ENCODE measurements around the gene USP15. TPM values are rescaled to one million over a fixed set of nuclear protein-coding genes. Genes with fewer than 3 reads are reported as not detected.
"Not testable (repeated sequence)": the region's sequence is repeated elsewhere in the genome, so short reads cannot be mapped to it uniquely, and the experiment has no call there.

USP15 gene
- total and polyA plus RNA-seq, 2 of the 8 experiments (the other 6 are each of a cell fraction or from before 2014, with no cell fraction given), result 12.7 to 38.6 TPM

DNA sequence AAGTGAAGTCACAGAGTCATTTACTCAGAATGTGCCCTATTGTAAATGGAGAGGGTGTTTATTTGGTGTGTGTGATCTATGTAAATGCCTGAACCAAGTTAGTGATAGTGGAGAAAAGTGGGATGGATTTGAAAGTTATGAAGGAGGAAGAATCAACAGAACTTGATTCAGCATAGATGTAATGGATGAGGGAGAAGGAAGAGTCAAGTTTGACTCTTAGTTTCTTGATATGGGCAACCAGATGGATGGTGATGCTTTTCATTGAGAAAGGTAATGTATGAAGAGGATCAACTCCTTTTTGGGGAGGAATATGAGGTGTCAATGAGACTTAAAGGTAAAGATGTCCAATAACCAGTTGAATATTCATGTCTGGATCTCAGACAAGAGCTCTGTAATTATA, 199.8 kb downstream of the USP15 start:
- Histone ChIP-seq H3K79me2 (ENCODE audit: control insufficient read depth in 1 of 2, insufficient read depth in 2 of 2, low read length in 2 of 2) (no peaks in the 10 kb centered on the region), H3K4ac (replicated peaks; ENCODE audit: insufficient read length, low read depth, low read length) (no peak overlapping the region), H3K18ac (ENCODE audit: extremely low read depth, low read length) (no peak overlapping the region), H3K23ac (ENCODE audit: insufficient read length) (no peak overlapping the region), H3K36me3 (ENCODE audit: control insufficient read depth in 2 of 4, insufficient read depth in 4 of 4, low read length in 3 of 4) (no peaks in the 10 kb centered on the region), H2AFZ (ENCODE audit: low read length) (no peak overlapping the region), H2BK15ac (ENCODE audit: low read length) (no peak overlapping the region), H2BK20ac (ENCODE audit: low read length) (no peak overlapping the region), H2BK12ac (ENCODE audit: low read depth, low read length) (no peak overlapping the region), H2BK5ac (ENCODE audit: low read depth, low read length) (no peak overlapping the region), H3K23me2 (ENCODE audit: low read depth, low read length) (no peaks in the 10 kb centered on the region), H3K27ac (ENCODE audit: low read depth, low read length) (no peak overlapping the region), H4K5ac (ENCODE audit: insufficient read length, low read depth, low read length) (no peak overlapping the region), H3K4me1 (replicated peaks in 1 of 4; ENCODE audit: control insufficient read depth in 3 of 4, insufficient read depth in 4 of 4, low read length in 3 of 4) (no peaks in the 10 kb centered on the region), H3K14ac (ENCODE audit: insufficient read length) (no peak overlapping the region), H2BK120ac (replicated peaks; ENCODE audit: low read depth, low read length) (no peak overlapping the region), H3K79me1 (ENCODE audit: low read depth, low read length) (no peaks in the 10 kb centered on the region), H4K8ac (ENCODE audit: extremely low read depth, insufficient read depth, low read length) (no peak overlapping the region), H3K4me2 (ENCODE audit: insufficient read depth in 1 of 2, low read depth in 2 of 2, low read length in 2 of 2) (no peak overlapping the region), H3K56ac (replicated peaks; ENCODE audit: insufficient read length, low read depth, low read length) (no peak overlapping the region), H4K91ac (replicated peaks; ENCODE audit: insufficient read length, low read length) (no peak overlapping the region), H3K9ac (replicated peaks in 1 of 4; ENCODE audit: extremely low read depth in 1 of 4, low read depth in 3 of 4, low read length in 3 of 4) (no peak overlapping the region), H2AK5ac (ENCODE audit: low read depth, low read length) (no peak overlapping the region), H3K9me3 (ENCODE audit: insufficient read depth in 2 of 2, low read depth in 1 of 2, low read length in 1 of 2) (peaks cover 0 to 11% of the 10 kb centered on the region in 2 experiments; a peak in 2 of 4 replicates), H3K4me3 (ENCODE audit: extremely low read depth in 1 of 4, insufficient read depth in 2 of 4, low read depth in 3 of 4, low read length in 4 of 4) (no peak overlapping the region), H4K20me1 (replicated peaks in 1 of 2; ENCODE audit: control insufficient read depth in 1 of 2, insufficient read depth in 2 of 2, low read length in 2 of 2) (no peaks in the 10 kb centered on the region), H3K27me3 (replicated peaks in 1 of 4; ENCODE audit: control insufficient read depth in 3 of 4, extremely low read depth in 1 of 4, insufficient read depth in 3 of 4, low read length in 3 of 4) (no peaks in the 10 kb centered on the region)
- FAIRE-seq, result no peak
- CTCF ChIA-PET (ENCODE audit: partially characterized antibody), result interaction anchor here (0.5 to 2.7 kb wide), 2 partner anchors 10 to 22 kb away, joined by 4 to 15 read pairs; no protein-coding TSS in a partner anchor
- POLR2A ChIA-PET (ENCODE audit: partially characterized antibody), result no interaction called here
- no peak for TF ChIP-seq POLR2AphosphoS5 (IDR thresholded peaks at IDR 0.05; ENCODE audit: low read depth, low read length)
- TF ChIP-seq SP4 (IDR thresholded peaks at IDR 0.05; ENCODE audit: low read length), result no peak
- no peak for DNase-seq (ENCODE audit: low read depth in 1 of 2, low spot score in 2 of 2)

- FAIRE-seq; H3K4ac ChIP-seq (replicated peaks; ENCODE audit: insufficient read length, low read depth, low read length); H3K23me2 ChIP-seq (ENCODE audit: low read depth, low read length); H3K18ac ChIP-seq (ENCODE audit: extremely low read depth, low read length); H4K8ac ChIP-seq (ENCODE audit: extremely low read depth, insufficient read depth, low read length); H3K79me2 ChIP-seq (ENCODE audit: control insufficient read depth in 1 of 2, insufficient read depth in 2 of 2, low read length in 2 of 2); H2BK20ac ChIP-seq (ENCODE audit: low read length); POLR2A ChIA-PET (ENCODE audit: partially characterized antibody); H2BK12ac ChIP-seq (ENCODE audit: low read depth, low read length); H3K27me3 ChIP-seq (replicated peaks in 1 of 4; ENCODE audit: control insufficient read depth in 3 of 4, extremely low read depth in 1 of 4, insufficient read depth in 3 of 4, low read length in 3 of 4); DNase-seq (ENCODE audit: low read depth in 1 of 2, low spot score in 2 of 2); H2AK5ac ChIP-seq (ENCODE audit: low read depth, low read length); H2AFZ ChIP-seq (ENCODE audit: low read length); H4K91ac ChIP-seq (replicated peaks; ENCODE audit: insufficient read length, low read length); H3K4me3 ChIP-seq (ENCODE audit: extremely low read depth in 1 of 4, insufficient read depth in 2 of 4, low read depth in 3 of 4, low read length in 4 of 4); H2BK120ac ChIP-seq (replicated peaks; ENCODE audit: low read depth, low read length); H3K9me3 ChIP-seq (ENCODE audit: insufficient read depth in 2 of 2, low read depth in 1 of 2, low read length in 1 of 2); H3K79me1 ChIP-seq (ENCODE audit: low read depth, low read length); H2BK15ac ChIP-seq (ENCODE audit: low read length); H3K23ac ChIP-seq (ENCODE audit: insufficient read length); H3K36me3 ChIP-seq (ENCODE audit: control insufficient read depth in 2 of 4, insufficient read depth in 4 of 4, low read length in 3 of 4); H3K56ac ChIP-seq (replicated peaks; ENCODE audit: insufficient read length, low read depth, low read length); H3K4me2 ChIP-seq (ENCODE audit: insufficient read depth in 1 of 2, low read depth in 2 of 2, low read length in 2 of 2); H3K27ac ChIP-seq (ENCODE audit: low read depth, low read length); H3K9ac ChIP-seq (replicated peaks in 1 of 4; ENCODE audit: extremely low read depth in 1 of 4, low read depth in 3 of 4, low read length in 3 of 4); H4K20me1 ChIP-seq (replicated peaks in 1 of 2; ENCODE audit: control insufficient read depth in 1 of 2, insufficient read depth in 2 of 2, low read length in 2 of 2); H4K5ac ChIP-seq (ENCODE audit: insufficient read length, low read depth, low read length); H2BK5ac ChIP-seq (ENCODE audit: low read depth, low read length); H3K4me1 ChIP-seq (replicated peaks in 1 of 4; ENCODE audit: control insufficient read depth in 3 of 4, insufficient read depth in 4 of 4, low read length in 3 of 4); H3K14ac ChIP-seq (ENCODE audit: insufficient read length): not testable (repeated sequence)
- CTCF ChIA-PET (ENCODE audit: partially characterized antibody), result interaction anchor here (0.9 to 2.7 kb wide), 4 partner anchors 24 to 333 kb away, joined by 3 to 15 read pairs (median 7); no protein-coding TSS in a partner anchor
- WGBS, 2 experiments (ENCODE audit: extremely low coverage in 1 of 2, insufficient coverage in 1 of 2, insufficient read length in 1 of 2, insufficient replicate concordance in 2 of 2, low coverage in 1 of 2, low lambda C conversion rate in 2 of 2, missing lambda C conversion rate in 1 of 2), result 90% methylated on average over 15 of the region's 32 CpGs; no CpG with 5 or more reads in 1 of the 2 experiments
Measured at GRCh38 chr12:62461171-62461837, 201.1 kb downstream of the USP15 start.

Data from H1 (cell line).